ENCODE data around the gene TRPM1. TPM values are rescaled to one million over a fixed set of nuclear protein-coding genes. Genes with fewer than 3 reads are reported as not detected.
A peak's percentile ranks its signal among the peaks of the same experiment; 100 is the strongest.

The TRPM1 gene
- total RNA-seq, 6 experiments from 2014 or later = not detected

- Histone ChIP-seq H3K27me3 (no peaks in the 10 kb centered on the region), H3K36me3 (no peaks in the 10 kb centered on the region), H3K27ac (no peak overlapping the region), H3K4me1 (peaks cover 0 to 34% (median 5%) of the 10 kb centered on the region in 4 donors), H3K4me3 (no peak overlapping the region), H3K9me3 (no peaks in the 10 kb centered on the region)
- intact Hi-C loops (cut with DNase I) = no loop called here
- ATAC-seq = peak in 3 of 4 donors; percentile 18 to 25 (median 19)
- TF ChIP-seq POLR2A (IDR thresholded peaks at IDR 0.05) = no peak
- TF ChIP-seq CTCF (IDR thresholded peaks at IDR 0.05) = no peak
- no peak for DNase-seq
- WGBS (ENCODE audit: insufficient coverage, low coverage, low lambda C conversion rate, missing lambda C conversion rate) = 13% methylated on average over 7 of the region's 13 CpGs
Observed at GRCh38 chr15:31148297-31149087, 47.0 kb upstream of the TRPM1 start.

- 63% methylated on average over 3 of the region's 4 CpGs for WGBS (ENCODE audit: insufficient coverage, low coverage, low lambda C conversion rate, missing lambda C conversion rate)
- H3K9me3 ChIP-seq = no peaks in the 10 kb centered on the region
- ATAC-seq = no peak
- no peaks in the 10 kb centered on the region for H3K36me3 ChIP-seq
- H3K4me1 ChIP-seq = peaks cover 0 to 39% (median 7%) of the 10 kb centered on the region in 4 donors
- no peak for TF ChIP-seq POLR2A (IDR thresholded peaks at IDR 0.05)
- no peak for TF ChIP-seq CTCF (IDR thresholded peaks at IDR 0.05)
- intact Hi-C loops (cut with DNase I) = no loop called here
- H3K27ac ChIP-seq = no peak overlapping the region
- DNase-seq = no peak
- H3K4me3 ChIP-seq = no peak overlapping the region
- H3K27me3 ChIP-seq = no peaks in the 10 kb centered on the region
Observed at GRCh38 chr15:31147944-31148296, 46.4 kb upstream of the TRPM1 start.

- 92% methylated on average over 5 of the region's 8 CpGs for WGBS (ENCODE audit: insufficient coverage, low coverage, low lambda C conversion rate, missing lambda C conversion rate)
- Histone ChIP-seq H3K4me1 (peaks cover 0 to 39% (median 8%) of the 10 kb centered on the region in 4 donors), H3K36me3 (no peaks in the 10 kb centered on the region), H3K4me3 (no peak overlapping the region), H3K27me3 (no peaks in the 10 kb centered on the region), H3K27ac (no peak overlapping the region), H3K9me3 (no peaks in the 10 kb centered on the region)
- ATAC-seq (no peak), DNase-seq (no peak)
- TF ChIP-seq POLR2A (IDR thresholded peaks at IDR 0.05) (no peak), CTCF (IDR thresholded peaks at IDR 0.05) (no peak)
- intact Hi-C loops (cut with DNase I) = no loop called here
Observed at GRCh38 chr15:31147456-31147855, 45.9 kb upstream of the TRPM1 start.

GRCh38 chr15:31145271-31145911 lies 43.9 kb upstream of the TRPM1 start:
- Histone ChIP-seq H3K27ac (peak overlapping the region; percentile 47 to 65 (median 52)), H3K36me3 (no peaks in the 10 kb centered on the region), H3K27me3 (no peaks in the 10 kb centered on the region), H3K9me3 (no peaks in the 10 kb centered on the region), H3K4me3 (peak overlapping the region in 1 of 3 donors; percentile 28), H3K4me1 (peaks cover 0 to 25% (median 2%) of the 10 kb centered on the region in 4 donors)
- peak in 3 of 4 donors; percentile 45 to 61 (median 49) for TF ChIP-seq CTCF (IDR thresholded peaks at IDR 0.05)
- peak; percentile 0 for TF ChIP-seq POLR2A (IDR thresholded peaks at IDR 0.05)
- DNase-seq (no peak), ATAC-seq (peak; percentile 83 to 88 (median 86))
- intact Hi-C loops (cut with DNase I) = no loop called here
- 25% methylated on average over 7 of the region's 7 CpGs for WGBS (ENCODE audit: insufficient coverage, low coverage, low lambda C conversion rate, missing lambda C conversion rate)
